Kidney tubule cell (primary cell): Measurements from ENCODE around the gene PKD1.
A peak's percentile ranks its signal among the peaks of the same experiment; 100 is the strongest.
"Not testable (repeated sequence)": the region's sequence is repeated elsewhere in the genome, so short reads cannot be mapped to it uniquely, and the experiment has no call there.

Experiments used
- DNase-seq: peaks from one replicate; pipeline ENCODE4 v3.0.0-alpha.2; 2018; ENCODE audit warnings: low spot score

Gene PKD1

DNA sequence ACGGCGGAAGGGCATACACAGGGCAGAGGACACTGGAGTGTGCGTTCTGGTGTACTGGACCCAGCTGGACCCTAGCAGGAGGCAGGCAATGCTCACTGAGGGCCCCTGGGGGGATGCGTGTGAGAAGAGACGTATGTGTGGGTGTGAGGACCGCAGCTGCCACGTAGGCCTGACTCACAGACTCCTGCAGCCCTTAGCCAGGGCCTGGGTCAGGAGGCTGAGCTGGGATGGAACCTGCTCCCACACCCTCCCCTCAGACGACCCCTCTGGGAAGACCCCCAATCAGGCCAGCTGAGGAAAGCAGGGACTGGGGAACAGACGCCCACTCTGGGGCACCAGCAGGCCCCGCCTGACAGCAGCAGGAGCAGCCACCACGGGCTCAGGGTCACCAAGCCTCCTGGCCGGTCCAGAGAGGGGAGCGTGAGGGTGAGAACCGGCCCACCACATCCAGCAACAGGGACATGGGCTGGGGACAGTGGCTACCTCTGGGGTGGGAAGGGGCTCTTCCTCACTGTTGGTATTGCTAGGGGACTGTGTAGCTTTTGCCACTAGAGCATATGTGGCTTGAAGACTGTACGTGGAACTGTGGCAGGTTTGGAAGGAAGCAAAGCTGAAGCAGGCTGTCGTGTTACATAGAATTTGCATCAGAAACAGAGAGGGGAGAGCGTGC, 28.4 kb downstream of the PKD1 start:
- not testable (repeated sequence) for DNase-seq

DNA sequence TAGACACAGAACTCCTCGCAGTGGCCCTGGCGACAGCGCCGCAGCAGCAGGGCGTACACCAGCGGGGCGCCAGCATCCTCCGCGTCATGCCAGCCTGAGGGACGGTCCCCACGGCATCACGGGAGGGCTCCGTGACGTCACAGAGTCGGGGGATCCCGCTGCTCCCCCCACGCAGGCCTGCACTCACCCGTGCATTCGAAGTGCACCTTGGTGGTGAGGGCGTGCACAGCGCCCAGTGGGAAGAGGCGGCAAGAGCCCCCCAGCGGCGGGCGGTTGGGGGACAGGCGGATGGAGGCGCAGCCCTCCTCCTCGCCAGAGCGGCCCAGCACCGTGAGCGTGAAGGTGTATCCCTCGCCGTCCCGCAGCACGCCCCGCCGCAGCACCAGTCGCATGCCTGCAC, 29.5 kb downstream of the PKD1 start:
- not testable (repeated sequence) for DNase-seq

DNA sequence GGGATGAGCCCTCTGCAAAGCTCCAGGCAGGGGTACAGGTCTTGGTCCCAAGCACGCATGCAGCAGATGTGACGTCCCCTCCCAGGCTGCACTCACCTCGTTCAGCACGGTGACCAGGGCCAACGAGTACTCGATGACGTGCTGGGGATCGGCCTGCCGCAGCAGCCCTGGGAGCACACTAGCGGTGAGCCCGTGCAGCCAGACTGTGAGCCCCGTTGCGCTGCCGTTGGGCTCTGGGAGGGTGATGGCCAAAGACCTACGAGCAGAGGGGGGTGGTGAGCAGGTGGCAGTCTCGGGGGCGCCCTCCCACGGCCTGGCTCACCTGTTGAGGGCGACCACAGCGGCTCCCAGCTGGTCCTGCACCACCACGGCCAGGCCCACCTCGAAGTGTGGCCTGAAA, 29.9 kb downstream of the PKD1 start:
- not testable (repeated sequence) for DNase-seq

DNA sequence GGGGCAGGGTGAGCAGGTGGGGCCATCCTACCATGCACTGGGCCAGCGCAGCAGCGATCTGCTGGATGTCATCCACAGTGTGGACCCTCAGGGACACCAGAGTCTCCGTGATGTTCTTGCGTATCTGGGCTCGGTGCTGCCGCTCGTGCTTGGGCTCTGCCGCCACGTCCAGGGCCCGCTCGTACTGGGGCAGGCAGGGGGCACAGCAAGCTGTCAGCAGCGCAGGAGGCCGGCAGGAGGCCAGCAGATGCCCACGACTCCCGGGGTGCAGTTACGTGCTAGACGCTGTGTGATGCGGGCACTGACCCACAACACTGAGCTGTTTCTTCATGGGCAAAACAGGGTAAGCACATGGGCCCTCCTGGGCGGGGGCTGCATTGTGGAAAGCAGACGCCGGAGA, 30.4 kb downstream of the PKD1 start:
- DNase-seq: not testable (repeated sequence)

DNA sequence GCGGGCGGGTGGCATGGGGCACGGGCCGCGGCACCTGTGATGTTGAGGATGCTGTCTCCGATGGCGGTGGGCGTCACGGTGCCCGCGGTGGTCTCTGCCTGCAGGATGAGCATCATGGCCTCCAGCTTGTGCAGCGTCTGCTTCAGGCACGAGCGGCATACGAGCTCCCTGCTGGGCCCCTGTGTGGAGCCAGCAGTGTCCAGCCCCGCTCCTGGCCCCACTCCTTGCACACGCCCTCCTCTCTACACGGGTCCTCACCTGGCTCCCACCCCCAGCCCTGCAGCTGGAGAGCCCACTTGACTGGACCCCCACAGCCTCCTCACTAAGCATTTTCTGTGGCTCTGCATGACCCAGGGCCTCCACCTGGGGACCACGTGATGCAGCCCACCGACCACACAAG, 31.2 kb downstream of the PKD1 start:
- not testable (repeated sequence) for DNase-seq

DNA sequence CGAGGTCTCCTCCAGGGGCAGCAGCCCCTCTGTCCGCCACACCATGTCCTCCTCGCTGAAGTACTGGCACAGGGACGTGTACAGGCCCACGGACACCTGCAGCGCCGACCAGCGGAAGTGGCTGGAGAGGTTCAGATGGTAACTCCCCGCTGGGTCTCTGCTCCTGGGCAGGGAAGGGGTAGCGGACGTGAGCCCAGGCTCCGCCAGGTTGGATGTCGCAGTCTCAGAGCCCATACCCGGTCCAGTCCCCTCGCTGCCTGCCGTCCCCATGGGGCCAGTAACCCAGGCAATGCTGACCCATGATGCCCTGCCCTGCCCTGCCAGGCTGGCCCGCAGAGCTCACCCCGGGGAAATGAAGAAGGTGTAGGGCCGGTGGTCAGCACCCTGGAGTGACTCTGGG, 33.2 kb downstream of the PKD1 start:
- no peak for DNase-seq

DNA sequence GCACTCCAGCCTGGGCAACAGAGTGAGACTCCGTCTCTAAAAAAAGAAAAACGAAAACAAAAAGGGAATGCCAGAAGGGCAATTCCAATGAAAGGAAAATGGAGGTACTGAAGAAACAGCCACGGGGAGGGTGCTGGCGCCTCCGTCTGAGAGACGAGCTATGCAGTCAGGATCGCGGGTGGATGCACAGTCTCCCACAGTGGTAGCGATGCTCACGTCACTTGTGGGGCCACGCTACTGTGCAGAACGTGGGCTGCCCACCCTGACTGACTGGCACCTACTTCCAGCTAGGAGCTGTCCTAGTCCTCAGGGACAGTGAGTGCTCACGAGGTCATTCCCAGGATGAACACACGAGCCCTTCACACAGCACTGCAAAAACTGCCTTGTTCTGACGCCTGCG, 34.1 kb downstream of the PKD1 start:
- not testable (repeated sequence) for DNase-seq

DNA sequence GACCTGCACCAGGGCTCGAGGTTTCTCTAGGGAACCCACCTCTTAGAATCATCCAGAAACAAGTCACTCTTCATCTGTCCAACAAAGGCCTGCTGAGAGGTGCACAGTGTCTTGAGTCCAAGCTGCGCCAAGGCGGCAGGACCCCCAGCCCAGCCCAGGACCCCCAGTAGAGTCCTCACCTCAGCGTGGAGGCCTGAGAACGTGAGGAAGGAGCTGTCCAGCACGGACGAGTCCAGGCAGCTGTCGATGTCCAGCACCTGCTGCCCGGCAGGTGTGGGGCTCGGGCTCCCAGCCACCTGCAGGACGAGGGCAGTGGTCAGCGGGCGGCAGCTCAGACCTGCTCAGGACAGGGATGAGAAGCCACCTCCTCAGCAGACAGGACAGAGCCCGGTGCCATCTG, 38.0 kb downstream of the PKD1 start:
- DNase-seq: not testable (repeated sequence)

DNA sequence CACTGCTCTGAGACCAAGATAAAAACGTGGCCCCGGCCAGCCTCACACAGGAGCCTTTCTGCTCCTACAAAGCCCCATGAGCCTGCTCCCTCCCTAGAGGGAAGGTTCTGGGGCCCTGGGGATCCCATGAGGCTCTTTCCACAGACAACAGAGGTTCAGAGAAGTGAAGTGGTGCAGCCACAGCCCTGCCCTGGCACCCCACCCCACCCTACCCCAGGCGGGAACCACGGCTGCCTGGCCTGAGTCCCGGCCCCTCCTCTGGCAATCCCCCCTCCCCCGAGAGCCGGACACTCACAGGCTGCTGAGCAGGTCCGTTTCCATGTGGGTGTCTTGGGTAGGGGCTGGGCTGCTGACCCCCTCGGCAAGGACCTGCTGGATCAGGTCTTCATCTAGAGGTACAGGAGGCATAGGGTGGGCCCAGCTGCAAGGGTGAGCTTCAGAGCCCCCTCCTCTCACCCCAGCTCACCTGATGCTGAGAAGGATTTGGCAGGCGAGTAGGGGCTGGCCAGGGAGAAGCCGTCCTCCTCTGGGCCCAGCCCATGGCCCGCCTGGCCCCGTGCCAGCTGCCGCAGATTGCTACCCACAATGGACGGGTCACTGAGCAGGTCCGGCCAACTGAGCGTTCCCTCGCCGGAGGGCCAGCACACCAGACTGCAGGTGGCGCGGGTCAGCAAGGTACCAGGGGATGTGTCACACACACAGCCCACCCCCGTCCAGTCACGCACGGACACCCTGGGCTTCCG, 38.7 kb downstream of the PKD1 start:
- peak; percentile 78 for DNase-seq

DNA sequence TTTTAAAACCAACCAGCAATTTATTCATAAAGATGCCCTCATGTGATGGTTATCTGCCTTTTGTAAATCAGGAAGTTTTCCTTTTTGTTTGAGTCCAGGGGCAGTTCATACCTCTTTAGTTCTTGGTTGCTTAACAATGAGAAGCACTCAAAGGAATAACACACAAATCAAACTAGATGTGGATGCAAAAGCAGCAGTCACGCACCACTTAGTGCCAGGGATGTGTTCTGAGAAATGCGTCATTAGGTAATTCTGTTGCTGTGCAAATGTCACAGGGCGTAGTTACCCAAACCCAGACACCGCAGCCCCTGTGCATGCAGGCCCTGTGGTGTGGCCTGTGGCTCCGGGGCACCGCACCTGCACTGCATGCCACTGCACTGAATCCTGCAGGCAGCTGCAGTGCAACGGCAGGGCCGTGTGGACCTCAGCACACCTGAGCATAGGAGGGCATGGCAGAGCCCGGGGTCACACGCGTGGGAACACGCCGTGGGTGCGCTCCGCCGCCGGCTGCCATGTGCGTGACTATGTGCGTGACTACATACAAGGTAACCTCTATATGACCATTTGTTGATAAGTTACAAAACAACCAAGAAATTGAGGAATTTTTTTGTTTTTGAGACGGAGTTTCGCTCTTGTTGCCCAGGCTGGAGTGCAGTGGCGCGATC, 39.6 kb downstream of the PKD1 start:
- peak; percentile 72 for DNase-seq

DNA sequence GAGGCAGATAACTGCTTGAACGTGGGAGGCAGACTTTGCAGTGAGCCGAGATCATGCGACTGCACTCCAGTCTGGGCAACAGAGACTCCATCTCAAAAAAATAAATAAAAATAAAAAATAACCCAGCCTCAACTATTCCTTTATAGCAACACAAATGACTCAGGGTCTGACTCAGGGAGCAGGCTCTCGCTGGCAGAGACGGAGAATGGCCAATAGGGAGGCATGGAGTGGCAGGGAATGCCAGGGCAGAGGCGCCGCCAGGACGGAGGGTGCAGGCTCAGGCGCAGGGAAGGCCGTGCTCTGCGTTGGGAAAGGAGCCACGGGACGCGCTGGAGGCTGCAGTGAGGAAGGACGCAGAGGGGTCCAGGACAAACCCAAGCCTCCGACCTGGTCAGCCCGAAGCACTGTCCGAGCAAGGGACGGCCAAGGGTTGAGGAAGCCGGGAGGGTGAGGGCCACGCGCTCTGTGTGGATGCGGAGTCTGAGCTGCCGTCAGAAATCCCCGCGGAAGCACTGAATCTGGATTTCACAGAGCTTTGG, 40.3 kb downstream of the PKD1 start:
- DNase-seq: peak; percentile 49

DNA sequence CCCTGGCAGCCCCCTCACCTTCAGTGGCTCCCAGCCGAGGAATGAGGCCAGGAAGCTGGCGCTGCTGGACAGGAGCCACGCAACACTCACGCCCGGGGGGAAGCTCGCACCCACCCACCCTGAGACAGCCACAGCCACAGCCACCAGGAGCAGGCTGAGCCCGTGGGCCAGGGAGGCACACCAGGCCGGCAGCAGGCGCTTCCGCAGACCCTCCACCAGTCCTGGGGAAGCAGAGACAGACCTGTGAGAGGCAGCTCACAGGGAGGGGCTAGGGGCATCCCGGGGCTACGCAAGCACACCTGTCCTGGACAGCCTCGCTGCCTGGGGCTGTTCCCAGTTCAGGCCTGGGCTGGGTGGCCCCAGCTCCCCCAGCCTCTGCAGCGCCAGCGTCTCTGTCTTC, 41.9 kb downstream of the PKD1 start:
- no peak for DNase-seq

DNA sequence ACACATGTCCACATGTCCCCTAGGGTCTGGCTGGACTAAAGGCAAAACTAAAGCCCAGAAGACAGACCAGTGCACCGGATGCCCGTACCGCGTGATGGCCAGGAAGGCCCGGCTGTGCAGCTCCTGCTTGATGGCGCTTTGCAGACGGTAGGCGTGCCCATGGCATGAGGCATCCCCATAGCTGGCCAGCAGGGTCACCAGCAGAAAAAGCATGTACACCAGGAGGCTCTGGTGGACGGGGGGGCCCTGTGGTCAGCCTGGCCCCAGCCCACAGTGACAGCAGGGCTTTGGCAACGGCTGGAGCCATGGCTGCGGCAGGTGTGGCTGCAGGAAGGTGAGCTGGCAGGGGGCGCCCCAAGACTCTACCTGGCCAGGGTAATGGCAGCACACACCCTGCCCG, 42.8 kb downstream of the PKD1 start:
- DNase-seq: no peak

DNA sequence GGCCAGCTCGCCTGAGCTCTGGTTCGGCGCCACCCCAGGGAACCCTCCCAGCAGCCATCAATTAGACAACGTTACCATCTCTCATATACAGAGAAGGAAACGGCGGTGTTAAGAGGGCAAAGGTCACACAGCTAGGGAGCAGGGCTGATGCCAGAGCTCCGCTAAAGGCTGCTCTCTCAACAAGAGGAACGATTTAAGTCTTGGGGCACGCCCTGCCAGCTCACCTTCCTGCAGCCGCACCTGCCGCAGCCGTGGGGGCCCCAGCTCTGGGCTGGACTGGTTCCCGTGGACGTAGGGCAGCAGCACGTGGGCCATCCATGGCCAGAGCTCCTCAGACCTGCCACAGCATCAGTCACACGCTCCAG, 43.5 kb downstream of the PKD1 start:
- no peak for DNase-seq

DNA sequence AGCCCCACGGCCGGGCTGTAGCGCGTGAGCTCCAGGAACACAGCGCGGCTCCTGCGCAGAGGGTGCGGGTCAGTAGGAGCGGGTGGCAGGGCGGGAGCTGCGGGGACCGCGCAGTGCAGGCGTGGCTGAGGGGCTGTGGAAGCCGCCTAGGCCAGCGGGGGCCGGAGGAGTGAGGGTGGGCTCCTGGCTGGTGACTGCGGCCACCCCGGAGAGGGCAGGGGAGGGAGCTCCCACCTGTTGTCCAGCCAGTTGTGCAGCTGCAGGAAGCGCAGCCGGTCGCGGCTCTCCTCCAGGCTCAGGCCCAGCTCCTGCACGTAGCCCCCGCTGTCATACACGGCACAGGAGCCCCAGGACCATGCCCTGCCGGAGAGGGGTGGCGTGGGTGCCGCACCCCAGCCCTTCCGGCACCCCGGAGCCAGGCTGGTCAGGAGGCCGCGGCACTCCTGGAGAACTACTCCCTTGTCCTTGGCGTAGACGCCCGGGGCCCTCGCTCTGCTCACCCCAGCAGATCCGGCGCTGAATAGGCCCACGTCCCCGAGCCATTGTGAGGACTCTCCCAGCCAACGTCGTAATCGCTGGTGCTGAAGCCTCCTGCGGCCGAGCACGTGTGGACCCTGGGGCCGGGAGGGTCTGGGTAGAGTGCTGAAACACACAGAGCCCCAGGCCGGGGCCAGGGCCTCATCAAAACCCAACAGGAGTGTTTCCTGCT, 44.0 kb downstream of the PKD1 start:
- DNase-seq: no peak

DNA sequence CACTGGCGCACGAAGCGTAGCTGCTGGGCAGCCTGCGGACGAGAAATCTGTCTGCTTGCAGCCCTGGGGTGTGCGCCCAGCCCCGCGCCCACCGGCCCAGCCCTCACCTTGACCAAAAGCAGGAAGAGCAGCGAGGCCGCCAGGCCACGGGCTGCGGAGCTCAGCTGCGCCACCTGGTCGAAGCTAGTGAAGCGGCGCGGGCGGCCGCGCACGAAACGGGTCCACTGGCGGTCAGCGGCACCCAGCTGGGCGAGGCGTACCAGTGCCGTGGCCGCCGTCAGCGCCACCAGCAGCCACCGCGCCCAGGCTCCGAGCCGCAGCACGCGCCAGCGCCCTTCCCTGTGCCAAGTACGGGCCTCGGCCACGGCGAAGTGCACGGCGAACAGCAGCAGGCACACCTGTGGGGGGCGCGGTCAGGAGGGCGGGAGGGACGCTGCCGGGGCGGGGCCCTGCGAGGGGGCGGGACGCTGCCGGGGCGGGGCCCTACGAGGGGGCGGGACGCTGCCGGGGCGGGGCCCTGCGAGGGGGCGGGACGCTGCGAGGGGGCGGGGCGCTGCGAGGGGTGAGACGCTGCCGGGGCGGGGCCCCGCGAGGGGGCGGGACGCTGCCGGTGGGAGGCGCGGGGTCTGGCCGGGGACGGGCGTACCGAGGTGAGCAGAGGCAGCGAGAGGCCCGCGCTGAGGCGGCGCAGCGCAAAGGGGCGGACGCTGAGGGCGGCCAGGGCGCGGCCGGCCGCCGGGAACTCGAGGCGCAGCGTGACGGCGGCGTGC, 44.7 kb downstream of the PKD1 start:
- DNase-seq: peak; percentile 83

DNA sequence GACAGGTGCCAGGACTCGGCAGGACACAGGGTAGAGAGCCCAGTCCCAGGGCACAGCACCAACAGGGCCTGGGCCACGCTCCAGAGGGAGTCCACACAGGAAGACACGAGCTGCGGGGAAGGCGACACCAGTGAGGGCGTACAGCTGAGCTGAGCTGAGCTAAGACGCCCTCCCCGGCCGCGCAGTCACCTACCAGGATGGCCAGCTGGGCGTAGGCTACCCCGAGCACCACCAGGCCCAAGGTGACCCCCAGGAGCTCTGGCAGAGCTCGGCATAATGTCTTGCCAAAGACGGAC, 45.3 kb downstream of the PKD1 start:
- DNase-seq: peak; percentile 17

DNA sequence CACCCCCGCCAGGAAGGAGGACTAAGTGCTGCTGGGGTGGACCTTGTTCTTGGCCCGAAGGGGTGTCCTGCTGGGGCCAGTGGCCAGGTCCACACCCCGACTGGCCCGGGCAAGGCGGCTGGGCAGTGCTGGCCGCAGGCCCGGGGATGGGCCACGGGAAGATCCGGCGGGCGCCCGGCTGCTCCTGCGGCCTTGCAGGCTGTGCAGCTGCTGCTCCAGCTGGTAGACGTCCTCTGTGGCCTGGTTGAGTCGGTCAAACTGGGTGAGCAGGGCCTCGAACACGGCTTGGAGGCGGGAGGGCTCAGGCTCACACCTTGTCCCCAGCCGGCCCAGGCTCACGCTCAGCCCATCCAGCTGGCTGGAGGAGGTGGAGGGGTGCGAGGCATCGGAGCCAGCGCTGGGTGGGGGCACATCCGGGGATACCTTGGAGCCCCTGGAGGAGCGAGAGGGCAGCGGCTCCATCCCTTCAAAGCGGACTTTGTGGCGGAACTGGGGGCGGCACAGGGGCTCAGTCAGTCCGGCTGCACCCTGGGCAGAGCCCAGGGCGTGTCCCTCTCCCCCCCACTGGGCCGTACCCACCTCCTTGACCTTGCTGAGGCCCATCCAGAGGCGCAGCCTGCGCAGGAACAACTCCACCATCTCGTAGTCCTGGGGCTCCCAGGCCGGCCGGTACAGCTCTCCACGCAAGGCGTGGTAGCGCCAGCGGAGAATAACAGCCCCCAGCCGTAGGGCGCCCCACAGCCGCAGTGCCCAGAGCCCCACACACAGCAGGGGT, 45.8 kb downstream of the PKD1 start:
- no peak for DNase-seq

DNA sequence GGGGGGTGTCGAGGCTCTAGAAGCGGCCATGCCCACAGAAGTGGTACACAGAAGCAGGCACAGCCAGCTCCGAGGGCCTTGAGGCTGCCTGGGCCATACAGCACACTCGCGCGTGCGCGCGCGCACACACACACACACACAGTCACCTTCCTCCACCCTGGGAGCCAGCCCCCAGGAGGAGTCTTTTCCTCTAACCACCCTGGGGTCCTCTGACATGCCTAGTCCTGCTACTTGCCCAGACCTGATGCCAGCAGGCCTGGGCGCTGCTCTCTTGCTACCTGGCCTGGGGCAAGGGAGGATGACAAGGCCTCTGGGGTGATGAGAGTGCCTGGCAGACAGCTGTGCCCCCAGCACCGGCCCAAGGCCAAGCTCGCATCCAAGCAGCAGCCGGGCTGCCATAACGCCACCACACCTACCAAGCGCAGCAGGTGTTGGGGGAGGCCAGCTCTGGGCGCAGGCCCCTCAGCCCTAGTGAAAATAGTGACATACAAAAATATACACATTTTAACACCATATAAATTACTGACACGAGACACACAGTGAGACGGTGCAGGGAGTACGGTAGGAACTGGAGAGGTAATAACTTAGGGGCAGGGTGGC, 46.8 kb downstream of the PKD1 start:
- no peak for DNase-seq

DNA sequence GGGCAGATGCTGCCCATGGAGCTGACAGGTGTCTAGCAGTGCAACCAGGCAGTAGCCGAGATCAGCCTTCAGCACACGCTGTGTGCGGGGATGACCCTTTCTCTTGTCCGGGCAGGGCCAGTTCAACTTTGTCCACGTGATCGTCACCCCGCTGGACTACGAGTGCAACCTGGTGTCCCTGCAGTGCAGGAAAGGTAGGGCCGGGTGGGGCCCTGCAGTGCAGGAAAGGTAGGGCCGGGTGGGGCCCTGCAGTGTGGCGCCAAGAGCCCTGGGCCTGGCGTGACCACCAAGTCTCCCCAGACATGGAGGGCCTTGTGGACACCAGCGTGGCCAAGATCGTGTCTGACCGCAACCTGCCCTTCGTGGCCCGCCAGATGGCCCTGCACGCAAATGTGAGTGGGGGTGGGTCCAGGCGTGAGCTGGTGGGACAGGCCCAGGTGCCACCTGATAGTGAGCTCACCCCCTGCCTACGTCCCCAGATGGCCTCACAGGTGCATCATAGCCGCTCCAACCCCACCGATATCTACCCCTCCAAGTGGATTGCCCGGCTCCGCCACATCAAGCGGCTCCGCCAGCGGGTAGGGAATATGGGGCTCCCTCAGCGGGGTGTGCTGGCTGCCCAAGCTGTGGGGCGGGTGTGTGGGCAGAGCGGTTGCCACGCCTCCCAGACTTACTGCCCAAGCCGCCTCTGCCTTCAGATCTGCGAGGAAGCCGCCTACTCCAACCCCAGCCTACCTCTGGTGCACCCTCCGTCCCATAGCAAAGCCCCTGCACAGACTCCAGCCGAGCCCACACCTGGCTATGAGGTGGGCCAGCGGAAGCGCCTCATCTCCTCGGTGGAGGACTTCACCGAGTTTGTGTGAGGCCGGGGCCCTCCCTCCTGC, 47.7 kb downstream of the PKD1 start:
- DNase-seq: no peak
